Myocyte (in vitro differentiated cells): Measurements from ENCODE around the gene DNAJB13. TPM values are rescaled to one million over a fixed set of nuclear protein-coding genes. Genes with fewer than 3 reads are reported as not detected.
"Not testable (repeated sequence)": the region's sequence is repeated elsewhere in the genome, so short reads cannot be mapped to it uniquely, and the experiment has no call there.

Experiments
- DNase-seq: peaks from one replicate; pipeline ENCODE4 v3.0.0-alpha.2; 2012; ENCODE audit warnings: low read depth
- polyA plus RNA-seq: library from polyadenylated mRNA; unstranded; fragments of >200 nt; gene quantifications from one replicate; pipeline ENCODE4 v1.2.1, GENCODE V29; 2012; ENCODE audit warnings: missing spikeins
- total RNA-seq: library from RNA; depleted of rRNA; stranded (reverse); fragments of >200 nt; gene quantifications from 2 replicates; pipeline ENCODE4 v1.2.3, GENCODE V29; 2014

Gene DNAJB13, protein sequence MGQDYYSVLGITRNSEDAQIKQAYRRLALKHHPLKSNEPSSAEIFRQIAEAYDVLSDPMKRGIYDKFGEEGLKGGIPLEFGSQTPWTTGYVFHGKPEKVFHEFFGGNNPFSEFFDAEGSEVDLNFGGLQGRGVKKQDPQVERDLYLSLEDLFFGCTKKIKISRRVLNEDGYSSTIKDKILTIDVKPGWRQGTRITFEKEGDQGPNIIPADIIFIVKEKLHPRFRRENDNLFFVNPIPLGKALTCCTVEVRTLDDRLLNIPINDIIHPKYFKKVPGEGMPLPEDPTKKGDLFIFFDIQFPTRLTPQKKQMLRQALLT
- 0.36 and 0.83 TPM in 2 replicates for total RNA-seq
- 0.84 TPM for polyA plus RNA-seq

DNA sequence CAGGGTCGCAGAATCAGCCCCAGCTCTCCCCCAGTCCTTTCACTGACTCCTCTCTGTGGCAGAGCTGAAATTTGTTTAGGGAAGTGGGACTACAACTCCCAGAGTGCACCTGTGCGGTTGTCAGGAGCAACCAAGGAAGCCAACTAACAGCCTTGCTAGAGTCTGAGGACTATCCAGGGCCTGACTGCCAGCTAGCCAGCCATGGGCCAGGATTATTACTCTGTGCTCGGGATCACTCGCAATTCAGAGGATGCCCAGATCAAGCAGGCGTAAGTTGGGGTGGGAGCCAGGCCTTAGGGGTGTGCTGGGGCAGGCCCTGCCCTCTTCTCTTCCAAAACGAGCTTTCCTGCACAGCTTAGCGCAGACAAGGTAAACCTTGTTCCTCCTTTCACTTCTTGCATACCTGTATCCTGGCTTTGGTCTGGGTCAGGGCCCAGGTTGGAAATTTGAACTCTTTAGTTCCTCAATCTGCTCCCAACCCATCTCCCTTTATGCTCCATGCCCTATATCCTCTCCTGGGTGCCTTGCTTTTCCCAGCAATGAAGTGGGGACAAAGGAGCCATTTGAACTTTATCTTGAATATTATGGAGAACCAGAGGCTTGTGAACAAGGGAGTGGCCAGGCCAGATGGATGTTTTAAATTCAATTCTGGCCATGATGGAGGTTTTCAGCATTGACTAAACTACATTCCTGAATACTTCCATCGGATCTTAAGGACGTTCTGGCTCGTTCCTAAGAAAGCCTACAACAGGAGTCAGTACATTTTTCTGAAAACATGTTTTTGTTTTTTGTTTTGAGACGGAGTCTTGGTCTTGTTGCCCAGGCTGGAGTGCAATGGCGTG is at the start of gene DNAJB13:
Gene DNAJB13, plus strand, starts transcription at position 158 of the 842 bp plus-strand sequence. Its CDS starts 44 bp downstream, at position 202.
- peak; percentile 73 for DNase-seq

DNA sequence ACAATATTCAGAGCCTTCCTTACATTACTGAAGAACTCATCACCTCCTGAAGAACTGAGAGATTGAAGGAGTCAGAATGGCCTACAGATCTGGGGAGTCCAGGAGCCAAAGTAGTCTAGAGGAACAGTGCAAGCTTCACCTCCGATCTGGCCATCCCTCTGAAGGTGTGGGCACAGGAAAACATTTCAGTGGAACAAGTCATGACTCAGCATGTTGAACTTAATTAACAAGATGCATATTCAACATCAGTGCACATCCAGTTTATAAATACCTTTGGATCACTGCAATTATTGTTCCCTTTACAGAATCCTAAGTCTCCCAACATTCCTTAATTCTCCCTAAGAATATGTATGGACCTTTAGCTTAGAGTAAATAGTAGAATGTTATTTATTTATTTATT is 48.5 kb upstream of the DNAJB13 start:
- no peak for DNase-seq

DNA sequence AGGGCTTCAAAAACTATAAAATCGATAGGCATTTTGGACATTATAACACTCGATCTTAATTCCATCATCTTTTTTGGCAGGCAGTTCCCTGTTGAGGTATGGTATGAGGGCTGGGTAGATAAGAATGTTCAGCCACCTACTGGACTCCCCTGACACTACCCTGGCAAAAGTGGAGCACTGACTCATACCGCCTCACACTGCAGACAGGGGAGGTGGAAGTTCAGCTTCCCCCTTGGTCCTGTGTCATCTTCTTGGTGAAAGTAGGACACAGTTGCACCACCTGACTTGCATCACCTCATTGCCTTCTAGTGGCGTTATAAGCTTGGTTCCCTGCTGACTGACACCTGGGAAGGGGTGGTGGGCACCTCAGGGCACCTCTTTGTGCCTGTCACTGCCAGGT is 43.6 kb upstream of the DNAJB13 start:
- DNase-seq, result peak; percentile 35

DNA sequence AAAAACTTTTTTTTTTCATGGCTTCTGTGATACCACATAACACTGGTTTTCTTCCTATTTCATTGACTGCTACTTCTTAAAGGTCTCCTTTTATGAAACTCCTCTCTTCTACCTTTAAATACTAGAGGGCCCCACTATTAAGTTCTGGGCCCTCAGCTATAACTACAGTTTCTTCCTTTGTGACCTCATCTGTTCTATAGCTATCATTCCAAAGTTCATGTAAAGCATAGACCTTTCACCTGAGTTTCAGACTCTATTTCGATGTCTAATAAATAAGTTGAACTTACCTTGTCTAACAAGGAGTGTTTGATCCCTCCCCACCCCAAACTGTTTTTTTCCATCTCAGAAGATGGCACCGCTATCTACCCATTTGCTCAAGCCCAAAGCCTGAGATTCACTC is 38.8 kb upstream of the DNAJB13 start:
- no peak for DNase-seq

DNA sequence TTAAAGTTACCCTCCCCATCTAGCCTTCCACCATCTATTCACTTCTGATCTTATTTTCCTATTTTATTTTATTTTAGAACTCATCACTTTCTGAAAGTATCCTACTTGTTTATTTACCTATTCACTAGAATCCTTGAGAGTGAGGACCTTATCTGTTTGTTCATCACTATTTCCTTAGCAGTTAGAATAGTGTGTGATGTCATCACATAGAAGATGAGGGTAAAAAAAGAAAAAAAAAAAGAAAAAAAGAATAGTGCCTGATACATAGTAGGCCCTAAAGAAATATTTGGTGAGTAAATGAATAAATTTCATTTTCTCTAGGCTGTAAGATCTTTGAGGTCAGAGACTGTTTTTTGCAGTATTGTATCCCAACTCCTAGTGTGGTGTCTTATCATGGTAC is 37.4 kb upstream of the DNAJB13 start:
- DNase-seq, result no peak

DNA sequence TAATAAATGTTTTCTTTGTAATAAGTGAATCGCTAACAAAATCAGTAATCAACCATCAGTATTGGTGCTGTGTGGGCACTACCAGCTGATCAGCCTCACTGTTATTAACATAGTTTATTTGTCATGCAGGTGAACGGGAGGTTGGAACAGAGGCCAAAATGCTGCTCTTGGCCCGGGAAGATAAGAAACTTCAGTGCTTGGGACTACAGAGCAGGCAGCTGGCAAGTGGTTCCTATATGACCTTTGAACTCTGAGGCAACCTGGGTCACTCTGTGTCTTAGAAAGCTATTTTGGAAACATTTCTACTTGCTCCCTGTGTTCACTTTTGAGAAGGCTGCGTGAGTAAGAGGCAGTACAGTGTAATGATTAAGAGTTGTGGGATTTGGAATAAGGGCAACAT is 36.5 kb upstream of the DNAJB13 start:
- DNase-seq, result no peak

DNA sequence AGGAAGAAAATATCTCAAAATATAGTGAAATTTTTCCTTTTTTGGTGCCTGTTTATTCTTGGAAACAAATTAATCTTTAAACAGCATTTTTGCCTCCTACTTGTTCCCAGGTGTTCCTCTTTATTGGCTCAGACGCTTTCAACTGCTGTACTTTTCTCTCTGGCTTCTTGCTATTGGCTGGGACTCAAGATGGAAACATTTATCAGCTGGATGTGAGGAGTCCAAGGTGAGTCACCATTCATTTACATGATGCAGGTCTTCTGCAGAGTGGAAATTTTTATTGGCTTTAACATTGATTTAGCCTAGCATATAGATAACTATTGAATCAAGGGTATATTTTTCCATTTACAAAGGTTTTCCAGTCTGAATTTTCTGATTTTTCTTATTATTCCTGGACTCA is 34.4 kb upstream of the DNAJB13 start:
- DNase-seq, result no peak

DNA sequence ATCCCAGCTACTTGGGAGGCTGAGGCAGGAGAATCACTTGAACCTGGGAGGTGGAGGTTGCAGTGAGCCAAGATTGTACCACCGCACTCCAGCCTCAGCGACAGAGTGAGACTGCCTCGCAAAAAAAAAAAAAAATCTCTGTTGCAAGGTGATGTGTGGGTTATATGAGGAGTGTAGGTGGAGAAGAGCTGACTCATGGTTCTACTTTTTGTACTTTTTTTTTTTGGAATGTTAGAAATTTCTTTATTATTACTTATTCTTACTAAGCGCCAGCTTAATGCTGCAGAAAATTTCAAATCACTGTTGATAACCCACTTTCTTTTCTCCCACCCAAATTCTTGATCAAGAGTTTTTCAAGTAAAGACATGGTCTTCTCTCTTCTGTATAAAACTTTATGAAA is 29.6 kb upstream of the DNAJB13 start:
- no peak for DNase-seq

DNA sequence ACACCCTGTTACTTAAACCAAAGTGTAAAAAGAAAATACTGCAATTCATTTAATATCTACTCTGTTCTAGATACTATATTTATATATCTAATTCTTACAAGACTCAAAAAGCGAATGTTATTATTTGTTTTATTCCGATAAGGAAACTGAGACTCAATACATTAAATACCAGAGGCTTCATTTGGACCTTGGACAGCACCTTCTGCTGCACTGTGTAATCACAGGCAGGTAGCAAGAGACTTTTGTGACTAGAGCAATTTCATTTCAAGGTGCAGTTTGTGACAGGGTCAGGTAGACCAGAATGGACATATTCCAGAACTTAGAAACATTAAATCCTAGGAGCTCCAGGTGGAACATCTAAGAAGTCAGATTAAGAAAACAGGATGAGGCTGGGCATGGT is 21.4 kb upstream of the DNAJB13 start:
- DNase-seq, result no peak

DNA sequence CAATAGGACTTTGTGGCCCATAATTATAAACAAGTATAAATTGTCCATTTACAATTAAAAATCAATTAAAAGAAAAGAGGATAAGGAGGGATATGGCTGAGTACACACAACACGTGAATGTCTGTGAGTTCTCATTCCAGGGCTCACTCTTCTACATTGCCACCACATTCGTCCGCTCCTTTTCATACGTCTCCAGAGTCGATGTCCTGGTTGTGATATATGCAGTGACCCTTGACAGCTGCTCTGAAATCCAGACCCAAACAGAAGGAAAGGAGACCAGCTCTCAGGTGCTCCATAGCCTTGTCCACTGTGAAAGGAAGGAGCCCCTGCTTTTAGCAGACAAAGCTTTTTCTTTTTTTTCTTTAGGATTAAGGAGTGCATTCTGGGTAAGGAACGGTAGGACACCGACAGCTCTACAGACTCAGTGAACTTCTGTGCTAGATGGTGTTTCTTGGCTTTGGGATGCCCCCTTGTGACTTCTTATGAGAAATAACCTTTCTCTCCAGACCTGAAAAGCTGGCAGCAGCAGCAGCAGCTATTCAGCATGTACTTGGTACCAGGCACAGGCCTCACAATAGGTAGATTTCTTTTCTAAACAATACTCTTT is 19.7 kb upstream of the DNAJB13 start:
- peak; percentile 61 for DNase-seq

DNA sequence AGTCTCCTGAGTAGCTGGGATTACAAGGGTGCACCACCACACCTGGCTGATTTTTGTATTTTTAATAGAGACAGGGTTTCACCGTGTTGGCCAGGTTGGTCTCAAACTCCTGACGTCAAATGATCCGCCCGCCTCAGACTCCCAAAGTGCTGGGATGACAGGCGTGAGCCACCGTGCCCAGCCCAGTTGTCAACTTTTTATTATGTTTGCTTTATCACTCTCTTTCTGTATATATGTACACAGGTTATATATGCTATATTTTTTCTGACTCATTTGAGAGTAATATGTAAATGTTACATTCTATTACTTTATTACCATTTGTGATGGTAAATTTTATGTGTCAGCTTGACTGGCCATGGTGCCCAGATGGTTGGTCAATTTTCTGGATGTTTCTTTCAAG is 18.9 kb upstream of the DNAJB13 start:
- no peak for DNase-seq

DNA sequence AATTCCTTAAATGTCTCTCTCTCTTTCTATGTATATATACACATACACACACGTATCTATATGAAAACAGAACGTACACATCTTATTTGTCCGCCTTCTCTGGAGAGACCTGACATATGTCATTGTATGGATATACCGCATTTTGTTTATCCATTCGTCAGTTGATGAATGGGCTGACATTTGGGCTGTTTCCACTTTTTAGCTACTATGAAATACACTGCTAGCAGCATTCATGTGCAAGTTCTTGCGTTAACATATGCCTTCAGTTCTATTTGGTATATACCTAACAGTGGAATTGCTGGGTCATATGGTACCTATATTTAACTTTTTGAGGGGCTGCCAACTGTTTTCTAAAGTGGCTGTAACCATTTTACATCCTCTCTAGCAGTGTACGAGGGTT is 18.0 kb upstream of the DNAJB13 start:
- no peak for DNase-seq

DNA sequence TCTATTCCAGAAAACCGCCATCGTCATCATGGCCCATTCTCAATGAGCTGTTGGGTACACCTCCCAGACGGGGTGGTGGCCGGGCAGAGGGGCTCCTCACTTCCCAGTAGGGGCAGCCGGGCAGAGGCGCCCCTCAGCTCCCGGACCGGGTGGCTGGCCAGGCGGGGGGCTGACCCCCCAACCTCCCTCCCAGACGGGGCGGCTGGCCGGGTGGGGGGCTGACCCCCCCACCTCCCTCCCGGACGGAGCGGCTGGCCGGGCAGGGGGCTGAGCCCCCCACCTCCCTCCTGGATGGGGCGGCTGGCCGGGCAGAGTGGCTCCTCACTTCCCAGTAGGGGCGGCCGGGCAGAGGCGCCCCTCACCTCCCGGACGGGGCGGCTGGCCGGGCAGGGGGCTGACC is 14.8 kb upstream of the DNAJB13 start:
- DNase-seq, result not testable (repeated sequence)

DNA sequence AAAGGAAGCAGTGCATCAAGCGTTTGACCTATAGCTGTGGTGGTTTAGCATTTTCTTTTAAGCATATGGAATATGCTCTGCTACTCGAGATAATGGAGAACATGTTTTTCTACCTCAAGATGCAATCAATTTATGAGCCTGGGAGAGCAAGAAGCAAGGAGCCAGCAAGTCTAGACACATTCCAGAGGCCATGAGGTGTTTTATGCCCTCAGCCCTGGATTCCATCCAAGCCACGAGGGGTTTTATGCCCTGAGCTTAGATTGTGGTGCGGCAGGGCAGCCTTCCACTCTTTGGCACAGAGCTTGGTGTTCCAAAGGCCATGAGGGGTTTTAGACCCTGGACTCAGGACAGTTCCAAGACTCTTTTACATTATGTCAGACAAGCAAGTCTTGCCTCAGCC is 11.7 kb upstream of the DNAJB13 start:
- DNase-seq, result peak; percentile 59

DNA sequence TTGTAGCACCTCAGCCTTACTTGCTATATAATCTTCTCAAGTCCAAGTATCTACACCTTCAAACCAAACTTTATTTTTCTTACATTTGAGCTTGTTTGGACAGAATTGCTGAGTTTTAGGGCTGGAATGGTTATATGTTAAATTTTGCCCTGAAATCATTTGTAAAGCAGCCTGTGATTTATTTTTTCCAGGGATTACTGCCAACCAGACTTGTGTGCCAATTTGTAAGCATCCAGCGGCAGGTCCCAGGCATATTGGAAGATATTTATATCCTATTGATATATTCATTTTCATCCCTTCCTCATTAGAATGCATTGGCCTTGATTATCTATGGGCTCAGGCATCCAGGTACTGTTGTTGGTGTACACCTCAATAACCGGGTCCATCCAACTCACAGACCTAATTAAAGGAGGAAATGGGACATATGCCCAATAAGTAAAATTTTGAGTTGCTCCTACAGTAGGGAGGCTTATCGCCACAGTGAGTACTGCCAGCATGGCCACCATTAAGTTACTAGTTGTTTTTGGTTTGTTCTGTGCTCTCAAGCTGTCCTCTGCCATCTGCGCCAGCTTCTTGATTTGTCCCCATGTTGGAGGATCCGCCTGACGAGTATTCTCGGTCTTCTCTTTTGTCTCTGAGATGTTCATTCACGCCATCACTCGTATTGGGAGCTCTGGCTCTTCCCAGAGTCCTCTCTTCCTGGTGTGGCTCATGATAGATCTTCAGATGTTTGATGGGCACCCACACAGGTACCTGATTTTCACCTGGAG is 9.8 kb upstream of the DNAJB13 start:
- DNase-seq, result no peak

DNA sequence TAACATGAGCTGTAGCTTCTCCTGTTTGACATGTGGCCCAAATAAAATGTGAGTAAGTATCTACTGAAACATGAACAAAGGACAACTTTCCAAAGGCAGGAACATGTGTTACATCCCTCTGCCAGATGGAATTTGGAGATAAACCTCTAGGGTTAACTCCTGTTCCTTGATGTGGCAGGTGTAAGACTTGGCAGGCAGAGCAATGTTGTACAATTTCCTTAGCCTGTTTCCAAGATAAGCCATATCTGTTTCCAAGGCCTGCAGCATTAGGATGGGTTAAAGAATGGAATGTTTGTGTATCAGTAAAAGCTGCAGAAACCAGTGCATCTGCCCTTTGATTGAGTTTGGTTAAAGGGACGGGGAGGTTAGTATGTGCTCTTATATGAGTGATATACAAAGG is 8.8 kb upstream of the DNAJB13 start:
- peak; percentile 40 for DNase-seq

DNA sequence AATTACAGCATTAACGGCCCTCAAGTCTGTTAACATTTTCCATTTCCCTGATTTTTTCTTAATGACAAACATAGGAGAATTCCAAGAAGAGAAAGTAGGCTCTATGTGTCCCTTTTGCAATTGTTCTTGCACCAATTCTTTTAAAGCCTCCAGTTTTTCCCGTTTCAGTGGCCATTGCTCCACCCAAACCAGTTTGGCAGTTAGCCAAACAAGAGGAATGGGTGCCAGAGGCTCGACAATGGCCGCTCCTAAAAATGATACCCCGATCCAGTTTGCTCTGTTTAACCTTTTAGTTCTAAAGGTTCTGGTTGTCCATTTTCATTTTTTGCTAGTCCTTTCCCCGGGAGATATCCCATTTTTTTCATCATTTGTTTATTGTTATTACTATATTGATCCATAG is 6.7 kb upstream of the DNAJB13 start:
- DNase-seq, result no peak

DNA sequence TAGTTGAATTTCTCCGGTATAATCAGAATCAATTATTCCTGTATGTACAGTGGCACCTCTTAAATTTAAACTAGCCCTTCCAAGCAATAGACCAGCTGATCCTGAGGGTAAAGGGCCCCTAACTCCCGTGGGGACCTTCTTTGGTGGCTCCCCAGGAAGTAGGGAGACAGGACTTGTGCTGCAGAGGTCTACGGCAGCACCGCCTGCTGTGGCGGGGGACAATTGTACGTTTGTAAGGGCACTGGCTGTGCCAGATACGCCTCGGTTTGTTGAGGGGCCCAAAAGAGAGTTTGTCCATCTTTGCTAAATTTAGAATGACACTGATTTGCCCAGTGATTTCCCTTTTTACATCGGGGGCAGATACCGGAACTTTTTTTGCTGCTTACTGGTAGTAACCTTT is 5.9 kb upstream of the DNAJB13 start:
- DNase-seq, result no peak

DNA sequence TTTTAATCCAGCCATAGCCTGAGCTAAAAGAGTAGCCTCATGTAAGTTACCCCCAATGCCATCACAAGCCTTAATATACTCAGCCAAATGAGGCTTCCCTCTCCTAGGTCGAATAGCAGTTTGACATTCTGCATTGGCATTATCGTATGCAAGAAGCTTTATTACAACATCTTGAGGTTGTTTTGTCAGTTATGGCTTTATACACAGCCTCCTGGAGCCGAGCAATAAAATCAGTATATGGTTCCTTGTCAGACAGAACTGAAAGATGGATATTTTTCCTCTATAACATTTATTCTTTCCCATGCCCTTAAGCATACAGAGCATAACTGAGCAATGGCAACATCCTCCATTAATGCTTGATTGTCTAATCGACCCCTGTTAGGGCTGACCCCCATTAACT is 5.4 kb upstream of the DNAJB13 start:
- no peak for DNase-seq

DNA sequence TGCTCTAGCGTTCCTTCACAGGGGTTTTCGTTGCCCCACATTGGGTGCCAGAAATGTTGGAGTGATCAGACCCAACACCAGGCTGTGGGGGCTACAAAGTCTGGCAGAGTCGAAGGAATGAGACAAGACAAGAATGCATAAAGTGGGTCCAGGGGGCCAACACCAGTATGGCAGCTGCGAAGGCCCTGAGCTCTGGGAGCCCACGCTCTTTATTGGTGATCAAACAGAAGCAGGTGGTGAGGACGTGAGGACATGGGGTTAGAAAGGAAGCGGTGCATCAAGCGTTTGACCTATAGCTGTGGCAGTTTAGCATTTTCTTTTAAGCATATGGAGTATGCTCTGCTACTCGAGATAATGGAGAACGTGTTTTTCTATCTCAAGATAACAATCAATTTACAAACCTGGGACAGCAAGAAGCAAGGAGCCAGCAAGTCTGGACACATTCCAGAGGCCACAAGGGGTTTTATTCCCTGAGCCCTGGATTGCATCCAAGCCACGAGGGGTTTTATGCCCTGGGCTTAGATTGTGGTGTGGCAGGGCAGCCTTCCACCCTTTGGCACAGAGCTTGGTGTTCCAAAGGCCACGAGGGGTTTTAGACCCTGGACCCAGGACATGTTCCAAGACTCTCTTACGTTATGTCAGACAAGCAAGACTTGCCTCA is 3.9 kb upstream of the DNAJB13 start:
- DNase-seq, result peak; percentile 51

DNA sequence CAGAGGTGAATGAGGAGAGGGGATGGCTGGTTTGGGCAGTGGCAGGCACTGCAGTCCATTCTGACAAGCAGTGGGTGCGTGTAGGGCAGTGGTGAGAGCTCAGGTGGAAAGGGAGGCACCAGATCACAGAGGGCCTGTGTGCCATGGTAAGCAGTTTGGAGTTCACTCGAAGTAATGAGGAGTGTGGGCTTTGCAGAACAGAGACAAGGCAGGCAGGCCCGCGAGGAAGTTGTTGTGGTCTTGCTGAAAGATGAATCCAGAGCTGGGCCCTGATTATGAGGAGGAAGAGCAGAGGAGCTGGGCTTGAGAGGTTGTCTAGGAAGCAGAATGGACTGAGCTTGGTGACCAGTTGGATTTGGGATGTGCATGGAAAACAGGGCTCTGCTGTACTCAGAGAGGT is 1.6 kb upstream of the DNAJB13 start:
- DNase-seq, result no peak
